PC-3 (cell line): ENCODE measurements around the gene SIT1. TPM values are rescaled to one million over a fixed set of nuclear protein-coding genes. Genes with fewer than 3 reads are reported as not detected.

ENCODE experiments used
- ATAC-seq: fragments of 200-7000 bp; cut with Tn5 transposase; 2 replicates; pipeline ENCODE4 v1.9.1; 2020; ENCODE audit warnings: mild to moderate bottlenecking, moderate library complexity
- BruUV-seq: library from RNA; stranded (reverse); fragments of 400-500 nt; replicated peaks from 2 replicates; lab custom pipeline; 2021; lab: Mats Ljungman, UMichigan
- CTCF ChIA-PET: fragments of 300-600 bp; sonication (Branson Sonifier 250); formaldehyde crosslinking; loops from one replicate; lab custom pipeline; 2022; ENCODE audit warnings: antibody characterized with exemption; lab: Charles Lee
- POLR2A ChIA-PET: fragments of 300-600 bp; sonication (Branson Sonifier 250); formaldehyde crosslinking; loops from one replicate; lab custom pipeline; 2022; ENCODE audit warnings: antibody characterized with exemption; ENCODE audit not compliant: unreplicated experiment; lab: Charles Lee
- DNase-seq: peaks from one replicate; pipeline ENCODE4 v3.0.0-alpha.2; 2015
- H2AFZ ChIP-seq: fragments of 300-600 bp; sonication (generic); 2 replicates; pipeline ENCODE4 v1.6.0; 2016; ENCODE audit warnings: antibody characterized with exemption, low read length
- H3F3A ChIP-seq: fragments of 300-600 bp; sonication (generic); one replicate; pipeline ENCODE4 v1.6.0; 2017; ENCODE audit warnings: antibody characterized with exemption, low read length, control low read depth, mild to moderate bottlenecking; ENCODE audit not compliant: unreplicated experiment
- H3K27ac ChIP-seq: fragments of 300-600 bp; sonication (generic); 2 replicates; pipeline ENCODE4 v1.5.1; 2016; ENCODE audit warnings: mild to moderate bottlenecking, low read length
- H3K27me3 ChIP-seq: fragments of 300-600 bp; sonication (generic); 2 replicates; pipeline ENCODE4 v1.6.1; 2016; ENCODE audit warnings: low read length, mixed read lengths
- H3K36me3 ChIP-seq: fragments of 300-600 bp; sonication (generic); 2 replicates; pipeline ENCODE4 v1.6.1; 2016; ENCODE audit warnings: low read depth, mixed run types, low read length, mixed read lengths
- H3K4me1 ChIP-seq: fragments of 300-600 bp; sonication (generic); 2 replicates; pipeline ENCODE4 v1.5.1; 2016; ENCODE audit warnings: low read length; ENCODE audit not compliant: insufficient read depth
- H3K4me2 ChIP-seq: fragments of 300-600 bp; sonication (generic); 2 replicates; pipeline ENCODE4 v1.6.0; 2016; ENCODE audit warnings: low read length
- H3K4me3 ChIP-seq: fragments of 300-600 bp; sonication (generic); 2 replicates; pipeline ENCODE4 v1.5.1; 2016; ENCODE audit warnings: mild to moderate bottlenecking, low read length, mixed read lengths
- H3K79me2 ChIP-seq: fragments of 300-600 bp; sonication (generic); 2 replicates; pipeline ENCODE4 v1.6.1; 2017; ENCODE audit warnings: low read length, mixed read lengths
- H3K9ac ChIP-seq: fragments of 300-600 bp; sonication (generic); 2 replicates; pipeline ENCODE4 v1.6.0; 2016; ENCODE audit warnings: mild to moderate bottlenecking, low read length
- H3K9me2 ChIP-seq: fragments of 300-600 bp; sonication (generic); replicated peaks from 2 replicates; pipeline ENCODE4 v1.6.1; 2016; ENCODE audit warnings: mixed run types, low read length, mixed read lengths
- H3K9me3 ChIP-seq: fragments of 300-600 bp; sonication (generic); 2 replicates; pipeline ENCODE4 v1.6.1; 2016; ENCODE audit warnings: low read length, mixed read lengths
- H4K20me1 ChIP-seq: fragments of 300-600 bp; sonication (generic); 2 replicates; pipeline ENCODE4 v1.6.1; 2016; ENCODE audit warnings: low read length, mixed read lengths
- CTCF ChIP-seq: fragments of 300-600 bp; sonication (generic); conservative IDR thresholded peaks from 2 replicates; pipeline ENCODE4 v1.5.1; 2017; ENCODE audit warnings: antibody characterized with exemption, low read depth, mild to moderate bottlenecking, low read length
- EZH2 ChIP-seq: fragments of 300-600 bp; sonication (generic); IDR thresholded peaks from one replicate; pipeline ENCODE4 v1.6.1; 2017; ENCODE audit warnings: antibody characterized with exemption, mild to moderate bottlenecking, low read length; ENCODE audit not compliant: unreplicated experiment
- EZH2phosphoT487 ChIP-seq: fragments of 300-600 bp; sonication (generic); IDR thresholded peaks from 2 replicates; pipeline ENCODE4 v1.6.1; 2018; ENCODE audit warnings: mild to moderate bottlenecking, antibody characterized with exemption, low read length, borderline replicate concordance
- intact Hi-C: fragments of 100-400 bp; cut with micrococcal nuclease; formaldehyde crosslinking; loops from 2 replicates; pipeline ENCODE4 v1.9.0; 2023
- total RNA-seq: library from RNA; depleted of rRNA; stranded (reverse); fragments of >200 nt; gene quantifications from 2 replicates; pipeline ENCODE4 v1.2.3, GENCODE V29; 2014

The SIT1 gene
- total RNA-seq, 1 experiment from 2014 or later, result not detected

- H3K4me2 ChIP-seq, result no peak overlapping the region
- no peak overlapping the region for H3K27ac ChIP-seq
- POLR2A ChIA-PET, result no interaction called here
- intact Hi-C loops, result no loop called here
- H3K36me3 ChIP-seq, result no peaks in the 10 kb centered on the region
- no peak for ATAC-seq
- no peak overlapping the region for H2AFZ ChIP-seq
- CTCF ChIA-PET, result interaction anchor here (0.6 kb wide), 1 partner anchor 1648 kb away, joined by 3 read pairs; no protein-coding TSS in a partner anchor
- DNase-seq, result no peak
- no peaks in the 10 kb centered on the region for H3K9me2 ChIP-seq
- no peaks in the 10 kb centered on the region for H3F3A ChIP-seq
- H3K9ac ChIP-seq, result no peak overlapping the region
- TF ChIP-seq CTCF (no peak), EZH2 (no peak), EZH2phosphoT487 (no peak)
- no TSS peak for BruUV-seq
- peaks cover 6% of the 10 kb centered on the region; the same call in 1 of the 2 replicates for H3K4me1 ChIP-seq
- no peaks in the 10 kb centered on the region for H4K20me1 ChIP-seq
- H3K9me3 ChIP-seq, result no peaks in the 10 kb centered on the region
- H3K27me3 ChIP-seq, result no peaks in the 10 kb centered on the region
- no peak overlapping the region for H3K4me3 ChIP-seq
- no peaks in the 10 kb centered on the region for H3K79me2 ChIP-seq
Measured at GRCh38 chr9:35675204-35675603, 24.5 kb upstream of the SIT1 start.

GRCh38 chr9:35674025-35674361 lies 23.3 kb upstream of the SIT1 start:
- CTCF ChIA-PET, result no interaction called here
- Histone ChIP-seq H2AFZ (no peak overlapping the region), H3K9me3 (no peaks in the 10 kb centered on the region), H3K4me2 (no peak overlapping the region), H3K4me3 (no peak overlapping the region), H3K36me3 (no peaks in the 10 kb centered on the region), H3K79me2 (no peaks in the 10 kb centered on the region), H3K9ac (no peak overlapping the region), H3F3A (no peaks in the 10 kb centered on the region), H4K20me1 (no peaks in the 10 kb centered on the region), H3K9me2 (no peaks in the 10 kb centered on the region), H3K27me3 (no peaks in the 10 kb centered on the region), H3K4me1 (peaks cover 15% of the 10 kb centered on the region), H3K27ac (no peak overlapping the region)
- intact Hi-C loops, result no loop called here
- TF ChIP-seq EZH2 (no peak), CTCF (no peak)
- BruUV-seq, result no TSS peak
- DNase-seq (no peak), ATAC-seq (no peak)
- POLR2A ChIA-PET, result no interaction called here

- BruUV-seq, result no TSS peak
Measured at GRCh38 chr9:35673132-35674024, 22.6 kb upstream of the SIT1 start, which contains the start of gene CA9. CA9 (plus strand) TSS chr9:35673928; CDS start chr9:35673960, 32 bp downstream.

More at GRCh38 chr9:35673132-35674024, 22.6 kb upstream of the SIT1 start, which contains the start of gene CA9:
- no peak for ATAC-seq
- Histone ChIP-seq H3K9me2 (no peaks in the 10 kb centered on the region), H3K79me2 (no peaks in the 10 kb centered on the region), H3K27me3 (no peaks in the 10 kb centered on the region), H4K20me1 (no peaks in the 10 kb centered on the region), H3K36me3 (no peaks in the 10 kb centered on the region), H3K9ac (no peak within 1 kb of the TSS), H3K4me1 (peaks cover 19% of the 10 kb centered on the region), H2AFZ (no peak within 1 kb of the TSS), H3K4me3 (no peak within 1 kb of the TSS), H3K27ac (no peak within 1 kb of the TSS), H3K4me2 (no peak within 1 kb of the TSS), H3K9me3 (no peaks in the 10 kb centered on the region), H3F3A (no peaks in the 10 kb centered on the region)
- TF ChIP-seq EZH2 (no peak), EZH2phosphoT487 (no peak), CTCF (no peak)
- no peak for DNase-seq
- ChIA-PET POLR2A (no interaction called here), CTCF (no interaction called here)
- intact Hi-C loops, result no loop called here
